ENCODE measurements around the gene ZBTB42. TPM values are rescaled to one million over a fixed set of nuclear protein-coding genes. Genes with fewer than 3 reads are reported as not detected.
A peak's percentile ranks its signal among the peaks of the same experiment; 100 is the strongest.

The ZBTB42 gene
- total and polyA plus RNA-seq, 2 of the 13 experiments (the other 11 are each of a cell fraction or from before 2014, with no cell fraction given): 2.8 to 4.2 TPM

- TF ChIP-seq ZNF121 (CRISPR knock-in tag; IDR thresholded peaks at IDR 0.05) (no peak), KAT8 (CRISPR knock-in tag; IDR thresholded peaks at IDR 0.05) (peak; percentile 68), ZNF619 (CRISPR knock-in tag; IDR thresholded peaks at IDR 0.05) (0 out of 2 replicates have a peak, but pooled peaks have one; percentile 58), ZNF710 (CRISPR knock-in tag; IDR thresholded peaks at IDR 0.05; ENCODE audit: borderline replicate concordance) (0 out of 2 replicates have a peak, but pooled peaks have one; percentile 70), ZNF740 (CRISPR knock-in tag; IDR thresholded peaks at IDR 0.05) (peak; percentile 76), SALL1 (CRISPR knock-in tag; IDR thresholded peaks at IDR 0.05) (peak; percentile 76), GATAD2A (CRISPR knock-in tag; IDR thresholded peaks at IDR 0.05) (peak; percentile 69), TMF1 (CRISPR knock-in tag; IDR thresholded peaks at IDR 0.05; ENCODE audit: low read depth) (0 out of 2 replicates have a peak, but pooled peaks have one; percentile 4), RXRA (CRISPR knock-in tag; IDR thresholded peaks at IDR 0.05) (0 out of 2 replicates have a peak, but pooled peaks have one; percentile 24), TAF1 (CRISPR knock-in tag; IDR thresholded peaks at IDR 0.05) (peak; percentile 28; the same call in 1 of the 2 replicates), ZFP36 (IDR thresholded peaks at IDR 0.05; ENCODE audit: borderline replicate concordance, low read depth, low read length, partially characterized antibody) (no peak), ZBTB7A (CRISPR knock-in tag; IDR thresholded peaks at IDR 0.05) (peak; percentile 91), DPF2 (CRISPR knock-in tag; IDR thresholded peaks at IDR 0.05; ENCODE audit: borderline replicate concordance, low read depth) (no peak), ZNF205 (CRISPR knock-in tag; IDR thresholded peaks at IDR 0.05) (0 out of 2 replicates have a peak, but pooled peaks have one; percentile 9), MYC (CRISPR knock-in tag; IDR thresholded peaks at IDR 0.05; ENCODE audit: borderline replicate concordance) (peak; percentile 75), UBTF (CRISPR knock-in tag; IDR thresholded peaks at IDR 0.05) (peak; percentile 93), PRPF4 (IDR thresholded peaks at IDR 0.05; ENCODE audit: low read depth, low read length, poor library complexity, severe bottlenecking) (no peak)
Observed at GRCh38 chr14:104820669-104821228, 19.8 kb downstream of the ZBTB42 start (continued).

Measured in HepG2 (cell line).